ENCODE data around the gene PDK2. TPM values are rescaled to one million over a fixed set of nuclear protein-coding genes. Genes with fewer than 3 reads are reported as not detected.

Gene PDK2
- total and polyA plus RNA-seq, 9 of the 15 experiments (the other 6 are each of a cell fraction or from before 2014, with no cell fraction given), result 0.03 to 2.5 (median 1.4) TPM

DNA sequence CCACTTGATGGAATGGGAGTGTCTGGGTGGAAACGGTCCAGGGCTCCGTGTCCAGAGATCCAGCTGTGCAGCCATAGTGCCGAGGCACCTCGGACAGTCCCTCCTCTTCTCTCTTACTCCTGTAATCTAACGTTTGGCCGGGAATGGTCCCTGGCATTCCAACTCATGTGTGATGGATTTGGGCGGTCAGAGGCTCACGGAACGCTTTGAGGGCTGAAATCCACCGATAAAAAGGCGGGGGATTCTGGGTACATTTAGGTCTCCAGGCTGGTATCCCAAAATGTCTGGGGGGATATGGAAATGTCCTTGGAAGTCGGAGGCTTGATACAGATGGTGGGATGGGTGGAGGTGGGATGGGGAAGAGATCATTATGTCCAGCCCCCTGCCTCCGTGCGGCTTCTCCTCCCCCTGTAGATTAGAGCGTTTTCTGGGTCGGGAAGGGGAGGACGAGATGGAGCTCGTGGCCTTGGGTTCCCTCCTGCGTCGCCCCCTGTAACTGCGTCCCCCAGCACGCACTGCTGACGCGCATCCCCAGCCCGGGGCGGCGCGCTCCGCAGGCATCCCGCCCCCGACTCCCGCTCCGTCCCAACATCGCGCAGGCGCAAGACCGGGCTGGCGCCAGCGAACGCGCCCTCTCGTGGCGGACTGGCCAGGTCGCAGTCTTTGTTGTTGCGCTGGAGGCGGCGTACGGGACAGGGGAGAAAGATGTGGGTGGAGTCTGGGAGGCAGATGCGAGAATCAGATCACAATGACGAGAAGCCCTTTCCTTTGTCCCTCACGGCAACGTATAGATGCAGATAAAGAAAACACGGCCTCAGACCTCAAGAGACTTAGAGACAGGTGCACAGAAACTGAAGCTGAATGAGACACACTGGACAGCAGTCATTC, 66.1 kb downstream of the PDK2 start (continued):
- TF ChIP-seq, protein P1, sequence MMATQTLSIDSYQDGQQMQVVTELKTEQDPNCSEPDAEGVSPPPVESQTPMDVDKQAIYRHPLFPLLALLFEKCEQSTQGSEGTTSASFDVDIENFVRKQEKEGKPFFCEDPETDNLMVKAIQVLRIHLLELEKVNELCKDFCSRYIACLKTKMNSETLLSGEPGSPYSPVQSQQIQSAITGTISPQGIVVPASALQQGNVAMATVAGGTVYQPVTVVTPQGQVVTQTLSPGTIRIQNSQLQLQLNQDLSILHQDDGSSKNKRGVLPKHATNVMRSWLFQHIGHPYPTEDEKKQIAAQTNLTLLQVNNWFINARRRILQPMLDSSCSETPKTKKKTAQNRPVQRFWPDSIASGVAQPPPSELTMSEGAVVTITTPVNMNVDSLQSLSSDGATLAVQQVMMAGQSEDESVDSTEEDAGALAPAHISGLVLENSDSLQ (IDR thresholded peaks at IDR 0.05), result no peak
- TF ChIP-seq ZBED1 (IDR thresholded peaks at IDR 0.05) (no peak), CREM (IDR thresholded peaks at IDR 0.05; ENCODE audit: low read depth) (peak; percentile 82), EP300 (IDR thresholded peaks at IDR 0.05; ENCODE audit: low read length) (0 out of 2 replicates have a peak, but pooled peaks have one; percentile 25), GATAD2A (IDR thresholded peaks at IDR 0.05) (peak; percentile 60; the same call in 1 of the 2 replicates), TCF7 (IDR thresholded peaks at IDR 0.05; ENCODE audit: borderline replicate concordance) (0 out of 2 replicates have a peak, but pooled peaks have one; percentile 42), FOXK1 (CRISPR knock-in tag; IDR thresholded peaks at IDR 0.05; ENCODE audit: borderline replicate concordance) (0 out of 2 replicates have a peak, but pooled peaks have one; percentile 85), BRD9 (IDR thresholded peaks at IDR 0.05; ENCODE audit: low read depth, partially characterized antibody) (no peak)
- TF ChIP-seq, protein P2, sequence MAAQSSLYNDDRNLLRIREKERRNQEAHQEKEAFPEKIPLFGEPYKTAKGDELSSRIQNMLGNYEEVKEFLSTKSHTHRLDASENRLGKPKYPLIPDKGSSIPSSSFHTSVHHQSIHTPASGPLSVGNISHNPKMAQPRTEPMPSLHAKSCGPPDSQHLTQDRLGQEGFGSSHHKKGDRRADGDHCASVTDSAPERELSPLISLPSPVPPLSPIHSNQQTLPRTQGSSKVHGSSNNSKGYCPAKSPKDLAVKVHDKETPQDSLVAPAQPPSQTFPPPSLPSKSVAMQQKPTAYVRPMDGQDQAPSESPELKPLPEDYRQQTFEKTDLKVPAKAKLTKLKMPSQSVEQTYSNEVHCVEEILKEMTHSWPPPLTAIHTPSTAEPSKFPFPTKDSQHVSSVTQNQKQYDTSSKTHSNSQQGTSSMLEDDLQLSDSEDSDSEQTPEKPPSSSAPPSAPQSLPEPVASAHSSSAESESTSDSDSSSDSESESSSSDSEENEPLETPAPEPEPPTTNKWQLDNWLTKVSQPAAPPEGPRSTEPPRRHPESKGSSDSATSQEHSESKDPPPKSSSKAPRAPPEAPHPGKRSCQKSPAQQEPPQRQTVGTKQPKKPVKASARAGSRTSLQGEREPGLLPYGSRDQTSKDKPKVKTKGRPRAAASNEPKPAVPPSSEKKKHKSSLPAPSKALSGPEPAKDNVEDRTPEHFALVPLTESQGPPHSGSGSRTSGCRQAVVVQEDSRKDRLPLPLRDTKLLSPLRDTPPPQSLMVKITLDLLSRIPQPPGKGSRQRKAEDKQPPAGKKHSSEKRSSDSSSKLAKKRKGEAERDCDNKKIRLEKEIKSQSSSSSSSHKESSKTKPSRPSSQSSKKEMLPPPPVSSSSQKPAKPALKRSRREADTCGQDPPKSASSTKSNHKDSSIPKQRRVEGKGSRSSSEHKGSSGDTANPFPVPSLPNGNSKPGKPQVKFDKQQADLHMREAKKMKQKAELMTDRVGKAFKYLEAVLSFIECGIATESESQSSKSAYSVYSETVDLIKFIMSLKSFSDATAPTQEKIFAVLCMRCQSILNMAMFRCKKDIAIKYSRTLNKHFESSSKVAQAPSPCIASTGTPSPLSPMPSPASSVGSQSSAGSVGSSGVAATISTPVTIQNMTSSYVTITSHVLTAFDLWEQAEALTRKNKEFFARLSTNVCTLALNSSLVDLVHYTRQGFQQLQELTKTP (IDR thresholded peaks at IDR 0.05; ENCODE audit: low read depth in 1 of 2, partially characterized antibody in 2 of 2), result no peak
- TF ChIP-seq, protein P3, sequence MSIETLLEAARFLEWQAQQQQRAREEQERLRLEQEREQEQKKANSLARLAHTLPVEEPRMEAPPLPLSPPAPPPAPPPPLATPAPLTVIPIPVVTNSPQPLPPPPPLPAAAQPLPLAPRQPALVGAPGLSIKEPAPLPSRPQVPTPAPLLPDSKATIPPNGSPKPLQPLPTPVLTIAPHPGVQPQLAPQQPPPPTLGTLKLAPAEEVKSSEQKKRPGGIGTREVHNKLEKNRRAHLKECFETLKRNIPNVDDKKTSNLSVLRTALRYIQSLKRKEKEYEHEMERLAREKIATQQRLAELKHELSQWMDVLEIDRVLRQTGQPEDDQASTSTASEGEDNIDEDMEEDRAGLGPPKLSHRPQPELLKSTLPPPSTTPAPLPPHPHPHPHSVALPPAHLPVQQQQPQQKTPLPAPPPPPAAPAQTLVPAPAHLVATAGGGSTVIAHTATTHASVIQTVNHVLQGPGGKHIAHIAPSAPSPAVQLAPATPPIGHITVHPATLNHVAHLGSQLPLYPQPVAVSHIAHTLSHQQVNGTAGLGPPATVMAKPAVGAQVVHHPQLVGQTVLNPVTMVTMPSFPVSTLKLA (conservative IDR thresholded peaks at IDR 0.05), result peak in 1 of 2 experiments; percentile 62; a peak in 1 of 4 replicates
- TF ChIP-seq, protein P4, sequence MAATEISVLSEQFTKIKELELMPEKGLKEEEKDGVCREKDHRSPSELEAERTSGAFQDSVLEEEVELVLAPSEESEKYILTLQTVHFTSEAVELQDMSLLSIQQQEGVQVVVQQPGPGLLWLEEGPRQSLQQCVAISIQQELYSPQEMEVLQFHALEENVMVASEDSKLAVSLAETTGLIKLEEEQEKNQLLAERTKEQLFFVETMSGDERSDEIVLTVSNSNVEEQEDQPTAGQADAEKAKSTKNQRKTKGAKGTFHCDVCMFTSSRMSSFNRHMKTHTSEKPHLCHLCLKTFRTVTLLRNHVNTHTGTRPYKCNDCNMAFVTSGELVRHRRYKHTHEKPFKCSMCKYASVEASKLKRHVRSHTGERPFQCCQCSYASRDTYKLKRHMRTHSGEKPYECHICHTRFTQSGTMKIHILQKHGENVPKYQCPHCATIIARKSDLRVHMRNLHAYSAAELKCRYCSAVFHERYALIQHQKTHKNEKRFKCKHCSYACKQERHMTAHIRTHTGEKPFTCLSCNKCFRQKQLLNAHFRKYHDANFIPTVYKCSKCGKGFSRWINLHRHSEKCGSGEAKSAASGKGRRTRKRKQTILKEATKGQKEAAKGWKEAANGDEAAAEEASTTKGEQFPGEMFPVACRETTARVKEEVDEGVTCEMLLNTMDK (IDR thresholded peaks at IDR 0.05; ENCODE audit: borderline replicate concordance, insufficient read depth, low read depth, low read length, poor library complexity, severe bottlenecking), result peak; percentile 74
- TF ChIP-seq, protein P5, sequence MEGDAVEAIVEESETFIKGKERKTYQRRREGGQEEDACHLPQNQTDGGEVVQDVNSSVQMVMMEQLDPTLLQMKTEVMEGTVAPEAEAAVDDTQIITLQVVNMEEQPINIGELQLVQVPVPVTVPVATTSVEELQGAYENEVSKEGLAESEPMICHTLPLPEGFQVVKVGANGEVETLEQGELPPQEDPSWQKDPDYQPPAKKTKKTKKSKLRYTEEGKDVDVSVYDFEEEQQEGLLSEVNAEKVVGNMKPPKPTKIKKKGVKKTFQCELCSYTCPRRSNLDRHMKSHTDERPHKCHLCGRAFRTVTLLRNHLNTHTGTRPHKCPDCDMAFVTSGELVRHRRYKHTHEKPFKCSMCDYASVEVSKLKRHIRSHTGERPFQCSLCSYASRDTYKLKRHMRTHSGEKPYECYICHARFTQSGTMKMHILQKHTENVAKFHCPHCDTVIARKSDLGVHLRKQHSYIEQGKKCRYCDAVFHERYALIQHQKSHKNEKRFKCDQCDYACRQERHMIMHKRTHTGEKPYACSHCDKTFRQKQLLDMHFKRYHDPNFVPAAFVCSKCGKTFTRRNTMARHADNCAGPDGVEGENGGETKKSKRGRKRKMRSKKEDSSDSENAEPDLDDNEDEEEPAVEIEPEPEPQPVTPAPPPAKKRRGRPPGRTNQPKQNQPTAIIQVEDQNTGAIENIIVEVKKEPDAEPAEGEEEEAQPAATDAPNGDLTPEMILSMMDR (IDR thresholded peaks at IDR 0.05 in 2 of 3, conservative IDR thresholded peaks at IDR 0.05 in 1 of 3; ENCODE audit: insufficient read depth in 2 of 3, low read depth in 1 of 3, low read length in 3 of 3), result peak; percentile 94 to 97 (median 97)
- TF ChIP-seq, protein P6, sequence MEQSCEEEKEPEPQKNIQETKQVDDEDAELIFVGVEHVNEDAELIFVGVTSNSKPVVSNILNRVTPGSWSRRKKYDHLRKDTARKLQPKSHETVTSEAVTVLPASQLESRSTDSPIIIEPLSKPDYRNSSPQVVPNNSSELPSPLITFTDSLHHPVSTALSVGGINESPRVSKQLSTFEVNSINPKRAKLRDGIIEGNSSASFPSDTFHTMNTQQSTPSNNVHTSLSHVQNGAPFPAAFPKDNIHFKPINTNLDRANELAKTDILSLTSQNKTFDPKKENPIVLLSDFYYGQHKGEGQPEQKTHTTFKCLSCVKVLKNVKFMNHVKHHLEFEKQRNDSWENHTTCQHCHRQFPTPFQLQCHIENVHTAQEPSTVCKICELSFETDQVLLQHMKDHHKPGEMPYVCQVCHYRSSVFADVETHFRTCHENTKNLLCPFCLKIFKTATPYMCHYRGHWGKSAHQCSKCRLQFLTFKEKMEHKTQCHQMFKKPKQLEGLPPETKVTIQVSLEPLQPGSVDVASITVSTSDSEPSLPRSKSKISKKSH (CRISPR knock-in tag; IDR thresholded peaks at IDR 0.05), result no peak

All from K562 (cell line).